ENCODE results near the gene FLII. TPM values are rescaled to one million over a fixed set of nuclear protein-coding genes. Genes with fewer than 3 reads are reported as not detected.

Gene FLII
- total and polyA plus RNA-seq, 2 donors (not counting 3 experiments of a cell fraction or from before 2014, with no cell fraction given), result 397 to 582 TPM

GRCh38 chr17:18203308-18203707, 55.2 kb downstream of the FLII start:
- DNase-seq (ENCODE audit: low read depth, low spot score), result no peak
- no peaks in the 10 kb centered on the region for H3K9me3 ChIP-seq (replicated peaks; ENCODE audit: control insufficient read depth, insufficient read depth, low read length)
- peaks cover 3% of the 10 kb centered on the region for H3K4me1 ChIP-seq (ENCODE audit: control insufficient read depth, extremely low read depth, insufficient read depth, low read length)
- no peak overlapping the region for H3K9ac ChIP-seq (replicated peaks; ENCODE audit: extremely low read depth, insufficient read depth, low read length)
- no peaks in the 10 kb centered on the region for H3K27me3 ChIP-seq (ENCODE audit: control insufficient read depth in 2 of 2, insufficient read depth in 2 of 2, low read length in 2 of 2)
- H3K36me3 ChIP-seq (ENCODE audit: control insufficient read depth in 2 of 2, extremely low read depth in 1 of 2, insufficient read depth in 2 of 2, low read length in 2 of 2), result peaks cover 9 to 37% of the 10 kb centered on the region in 2 experiments
- TF ChIP-seq MAX (IDR thresholded peaks at IDR 0.05; ENCODE audit: insufficient read depth, insufficient read length), result no peak
- TF ChIP-seq MYC (IDR thresholded peaks at IDR 0.05; ENCODE audit: low read depth, low read length), result no peak
- POLR2A ChIA-PET, result no interaction called here
- no peak overlapping the region for H3K4me2 ChIP-seq (ENCODE audit: insufficient read depth, low read length)
- FAIRE-seq, result no peak
- CTCF ChIA-PET, result interaction anchor here (1.0 kb wide), 1 partner anchor 62 kb away, joined by 3 read pairs; no protein-coding TSS in a partner anchor
- no peak overlapping the region for H3K27ac ChIP-seq (ENCODE audit: insufficient read depth, low read depth, low read length)
- dilution Hi-C loops (cut with MboI; ENCODE audit: extremely low pct_ligation_motif_present, low sequenced_read_pairs), result no loop called here
- no peaks in the 10 kb centered on the region for H3K9me1 ChIP-seq (replicated peaks; ENCODE audit: control insufficient read depth, extremely low read depth, insufficient read depth, low read length)
- peaks cover 52% of the 10 kb centered on the region for H3K79me2 ChIP-seq (ENCODE audit: control insufficient read depth, insufficient read depth, low read length)
- no peaks in the 10 kb centered on the region for H4K20me1 ChIP-seq (replicated peaks; ENCODE audit: control insufficient read depth, extremely low read depth, insufficient read depth, low read length)
- intact Hi-C loops (cut with micrococcal nuclease), result no loop called here
- no TSS peak for BruUV-seq (replicated peaks)
- H3K4me3 ChIP-seq (replicated peaks in 1 of 3; ENCODE audit: insufficient read depth in 1 of 3, low read depth in 1 of 3, low read length in 3 of 3), result no peak overlapping the region
- no peak overlapping the region for H2AFZ ChIP-seq (ENCODE audit: low read depth, low read length)

- Histone ChIP-seq H3K27ac (ENCODE audit: insufficient read depth, low read depth, low read length) (no peak overlapping the region), H2AFZ (ENCODE audit: low read depth, low read length) (no peak overlapping the region), H3K9ac (replicated peaks; ENCODE audit: extremely low read depth, insufficient read depth, low read length) (no peak overlapping the region), H3K4me1 (ENCODE audit: control insufficient read depth, extremely low read depth, insufficient read depth, low read length) (peaks cover 8% of the 10 kb centered on the region), H4K20me1 (replicated peaks; ENCODE audit: control insufficient read depth, extremely low read depth, insufficient read depth, low read length) (no peaks in the 10 kb centered on the region), H3K27me3 (ENCODE audit: control insufficient read depth in 2 of 2, insufficient read depth in 2 of 2, low read length in 2 of 2) (no peaks in the 10 kb centered on the region), H3K4me2 (ENCODE audit: insufficient read depth, low read length) (no peak overlapping the region), H3K9me1 (replicated peaks; ENCODE audit: control insufficient read depth, extremely low read depth, insufficient read depth, low read length) (no peaks in the 10 kb centered on the region), H3K4me3 (replicated peaks in 1 of 3; ENCODE audit: insufficient read depth in 1 of 3, low read depth in 1 of 3, low read length in 3 of 3) (no peak overlapping the region), H3K79me2 (ENCODE audit: control insufficient read depth, insufficient read depth, low read length) (peaks cover 73% of the 10 kb centered on the region), H3K9me3 (replicated peaks; ENCODE audit: control insufficient read depth, insufficient read depth, low read length) (no peaks in the 10 kb centered on the region), H3K36me3 (ENCODE audit: control insufficient read depth in 2 of 2, extremely low read depth in 1 of 2, insufficient read depth in 2 of 2, low read length in 2 of 2) (peaks cover 10 to 33% of the 10 kb centered on the region in 2 experiments)
- FAIRE-seq (no peak), DNase-seq (ENCODE audit: low read depth, low spot score) (no peak)
- dilution Hi-C loops (cut with MboI; ENCODE audit: extremely low pct_ligation_motif_present, low sequenced_read_pairs), result no loop called here
- ChIA-PET POLR2A (no interaction called here), CTCF (interaction anchor here (1.4 kb wide), 1 partner anchor 17 kb away, joined by 4 read pairs; no protein-coding TSS in a partner anchor)
- no TSS peak for BruUV-seq (replicated peaks)
- no peak for TF ChIP-seq GATA2 (IDR thresholded peaks at IDR 0.05; ENCODE audit: insufficient read depth, insufficient read length, low read depth, low read length)
- TF ChIP-seq POLR2A (IDR thresholded peaks at IDR 0.05; ENCODE audit: low read depth, low read length), result no peak
- TF ChIP-seq MYC (IDR thresholded peaks at IDR 0.05; ENCODE audit: low read depth, low read length), result no peak
- no peak for TF ChIP-seq CTCF (IDR thresholded peaks at IDR 0.05; ENCODE audit: extremely low read depth in 1 of 2, insufficient read depth in 1 of 2, low read depth in 1 of 2, low read length in 2 of 2)
- TF ChIP-seq JUN (IDR thresholded peaks at IDR 0.05; ENCODE audit: borderline replicate concordance, insufficient read depth, insufficient read length, low read depth), result no peak
- TF ChIP-seq MAX (IDR thresholded peaks at IDR 0.05; ENCODE audit: insufficient read depth, insufficient read length), result no peak
- TF ChIP-seq FOS (IDR thresholded peaks at IDR 0.05; ENCODE audit: borderline replicate concordance, insufficient read depth, low read length), result no peak
- TF ChIP-seq EZH2 (IDR thresholded peaks at IDR 0.05; ENCODE audit: borderline replicate concordance, low read depth, low read length, severe bottlenecking), result no peak
- TF ChIP-seq POLR2AphosphoS5 (IDR thresholded peaks at IDR 0.05; ENCODE audit: insufficient read depth, low read depth, low read length), result no peak
- intact Hi-C loops (cut with micrococcal nuclease), result no loop called here
Observed at GRCh38 chr17:18201108-18201507, 57.4 kb downstream of the FLII start.

Data from endothelial cell of umbilical vein (primary cell).